A549 (cell line): ENCODE data around the gene PTPN1.

Source experiments
- CTCF ChIP-seq: fragments of >200 bp; sonication (Bioruptor Twin); formaldehyde crosslinking; IDR thresholded peaks from 3 replicates; pipeline ENCODE4 v1.5.1; 2016
- EP300 ChIP-seq, 2 experiments: fragments of >200 bp; sonication (Bioruptor Twin); formaldehyde crosslinking; IDR thresholded peaks; 2 replicates in 1 of 2; 3 replicates in 1 of 2; pipeline ENCODE4 v1.6.1; 2016 to 2017
- HMGXB4 ChIP-seq: fragments of 250-450 bp; sonication (Bioruptor Pico); IDR thresholded peaks from 2 replicates; pipeline ENCODE4 v1.5.0; 2021; ENCODE audit warnings: mild to moderate bottlenecking, moderate library complexity, borderline replicate concordance

DNA sequence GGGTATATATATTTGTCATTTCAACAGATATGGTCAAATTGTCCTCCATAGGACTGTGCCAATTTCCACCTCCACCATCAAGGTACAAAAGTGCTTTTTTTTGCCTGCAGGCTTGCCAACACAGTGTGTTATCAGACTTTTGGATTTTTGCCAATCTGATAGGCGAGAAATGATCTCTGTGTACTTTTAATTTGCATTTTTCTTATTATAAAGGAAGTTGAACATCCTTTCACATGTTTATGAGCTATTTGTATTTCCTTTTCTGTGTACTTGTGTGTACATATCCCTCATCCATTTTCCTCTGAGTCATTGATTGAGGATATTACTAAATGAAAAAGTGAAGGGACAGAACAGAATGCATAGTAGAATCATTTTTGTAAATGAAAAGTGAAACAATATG is 39.0 kb upstream of the PTPN1 start:
- TF ChIP-seq CTCF (no peak), HMGXB4 (no peak), EP300 (IDR thresholded peaks at IDR 0.05) (no peak)
